Activated naive CD4-positive, alpha-beta T cell treated with anti-CD3 and anti-CD28 coated beads, Interleukin-2, amount 50 U/mL, for 24 hours (primary cell): ENCODE data around the gene ALDH3A1.

Experiments
- H3K27ac Mint-ChIP-seq: one replicate; pipeline ENCODE4 v1.8.0; 2021; ENCODE audit warnings: mild to moderate bottlenecking, mixed read lengths
- H3K27me3 Mint-ChIP-seq: one replicate; pipeline ENCODE4 v1.8.0; 2021; ENCODE audit warnings: mixed read lengths
- H3K36me3 Mint-ChIP-seq: one replicate; pipeline ENCODE4 v1.8.0; 2021; ENCODE audit warnings: mixed read lengths
- H3K4me1 Mint-ChIP-seq: one replicate; pipeline ENCODE4 v1.8.0; 2021; ENCODE audit warnings: mixed read lengths
- H3K4me3 Mint-ChIP-seq: one replicate; pipeline ENCODE4 v1.8.0; 2021; ENCODE audit warnings: mild to moderate bottlenecking, mixed read lengths
- H3K9me3 Mint-ChIP-seq: one replicate; pipeline ENCODE4 v1.8.0; 2021; ENCODE audit warnings: mixed read lengths

The ALDH3A1 gene

DNA sequence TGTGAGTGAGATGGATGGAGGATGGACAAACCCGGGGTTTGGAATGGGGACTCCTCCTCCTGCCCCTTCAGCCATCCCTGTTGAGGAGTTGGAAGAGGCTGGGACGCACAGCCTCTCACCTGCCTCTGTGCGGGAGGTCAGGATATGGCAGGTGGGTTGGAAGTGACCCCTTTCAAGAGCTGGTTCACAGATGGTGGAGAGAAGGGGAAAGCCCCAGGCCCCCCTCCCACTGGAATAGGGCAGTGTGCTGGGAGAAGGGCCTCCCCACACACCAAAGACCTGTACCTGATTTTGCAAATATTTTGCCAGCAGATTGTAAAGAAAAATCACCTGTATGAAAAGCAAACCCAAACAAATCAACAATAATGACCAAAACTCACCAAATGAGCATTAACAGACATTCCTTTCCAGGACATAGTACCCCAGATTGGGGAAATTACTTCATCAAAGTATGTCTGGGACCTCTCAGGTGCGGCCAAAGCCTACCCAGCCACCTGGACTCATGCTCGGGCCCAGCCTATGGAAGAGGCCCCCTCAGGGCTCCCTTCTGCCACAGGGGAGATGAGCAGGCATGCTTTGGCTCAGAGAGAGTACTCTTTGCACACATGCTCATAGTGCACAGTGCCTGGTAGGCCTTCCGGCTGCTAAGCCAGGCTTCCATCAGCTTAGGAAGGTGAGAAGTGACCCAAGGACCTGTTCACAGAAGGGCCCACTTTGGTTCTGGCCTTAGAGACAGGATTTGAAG is 39.5 kb downstream of the ALDH3A1 start:
- Mint-ChIP-seq H3K27ac (no peak overlapping the region), H3K36me3 (no peaks in the 10 kb centered on the region), H3K4me1 (no peaks in the 10 kb centered on the region), H3K27me3 (no peaks in the 10 kb centered on the region), H3K9me3 (no peaks in the 10 kb centered on the region), H3K4me3 (no peak overlapping the region)

DNA sequence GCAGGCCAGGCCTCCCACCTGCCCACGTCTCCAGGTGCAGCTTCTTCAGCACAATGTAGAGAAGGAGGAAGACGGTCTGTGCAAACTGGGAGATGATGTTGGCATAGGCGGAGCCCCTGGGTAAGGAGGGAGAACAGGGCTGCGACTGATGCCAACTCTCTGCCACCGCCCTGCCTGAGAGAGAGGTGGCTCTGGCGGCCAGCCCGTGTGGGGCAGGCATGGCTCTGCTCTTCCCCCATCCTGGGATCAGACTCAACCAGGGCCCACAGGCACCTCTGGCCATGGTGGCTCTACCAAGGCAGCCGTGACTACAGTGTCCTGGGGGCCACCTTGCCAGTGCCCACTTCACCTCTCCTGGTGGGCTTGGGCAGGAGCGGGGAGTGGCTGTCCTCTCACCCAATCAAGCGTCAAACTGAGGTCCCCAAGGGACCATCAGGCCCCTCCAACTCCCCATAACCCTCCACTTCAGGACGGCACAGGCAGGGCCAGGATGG is 40.3 kb downstream of the ALDH3A1 start:
- Mint-ChIP-seq H3K27ac (no peak overlapping the region), H3K9me3 (no peaks in the 10 kb centered on the region), H3K4me3 (no peak overlapping the region), H3K36me3 (no peaks in the 10 kb centered on the region), H3K4me1 (no peaks in the 10 kb centered on the region), H3K27me3 (no peaks in the 10 kb centered on the region)

DNA sequence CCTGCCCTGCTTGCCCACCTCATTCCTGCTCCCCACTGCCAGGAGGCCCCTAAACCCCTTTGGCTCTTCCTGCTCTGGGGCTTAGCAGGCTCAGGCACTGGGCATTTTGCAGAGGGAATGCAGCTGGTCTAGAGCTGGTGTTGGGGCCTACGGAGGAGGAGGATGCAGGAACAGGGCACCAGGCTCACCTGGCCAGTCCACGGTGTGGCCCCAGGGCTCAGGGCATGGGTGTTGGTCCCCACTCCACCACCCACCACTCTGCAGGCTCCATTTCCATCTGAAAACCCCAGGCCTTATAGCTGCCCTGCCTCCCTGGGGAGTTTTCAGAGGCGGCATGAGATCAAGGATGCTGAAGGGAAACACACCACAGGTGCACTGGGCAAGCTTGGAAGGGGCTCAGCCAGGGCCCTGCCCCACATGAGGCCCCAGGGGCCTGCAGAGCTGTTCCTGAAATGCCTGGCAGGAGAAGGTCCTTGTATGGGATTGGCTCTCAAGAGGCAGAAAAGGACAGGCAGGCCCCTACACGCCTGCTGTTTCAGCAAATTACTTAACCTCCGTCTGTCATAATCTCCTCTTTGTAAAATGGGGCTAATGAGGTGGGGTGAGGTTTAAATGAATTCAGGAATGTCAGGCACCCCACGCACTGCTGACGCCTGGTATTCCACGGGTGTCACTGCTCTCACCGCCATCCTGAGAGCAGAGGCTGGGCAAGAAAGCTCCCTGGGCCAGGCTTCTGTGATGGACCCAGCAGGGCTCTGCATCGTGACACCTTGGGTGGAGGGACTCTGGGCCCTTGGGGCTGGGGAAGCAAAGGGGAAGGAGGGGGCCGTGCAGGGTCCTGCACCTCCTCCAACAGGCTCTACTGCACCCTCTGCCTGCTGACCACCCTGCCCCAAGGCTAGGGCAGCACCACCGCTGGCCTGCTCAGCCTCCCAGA is 41.0 kb downstream of the ALDH3A1 start:
- Mint-ChIP-seq H3K36me3 (no peaks in the 10 kb centered on the region), H3K27me3 (no peaks in the 10 kb centered on the region), H3K9me3 (no peaks in the 10 kb centered on the region), H3K27ac (no peak overlapping the region), H3K4me1 (no peaks in the 10 kb centered on the region), H3K4me3 (no peak overlapping the region)

DNA sequence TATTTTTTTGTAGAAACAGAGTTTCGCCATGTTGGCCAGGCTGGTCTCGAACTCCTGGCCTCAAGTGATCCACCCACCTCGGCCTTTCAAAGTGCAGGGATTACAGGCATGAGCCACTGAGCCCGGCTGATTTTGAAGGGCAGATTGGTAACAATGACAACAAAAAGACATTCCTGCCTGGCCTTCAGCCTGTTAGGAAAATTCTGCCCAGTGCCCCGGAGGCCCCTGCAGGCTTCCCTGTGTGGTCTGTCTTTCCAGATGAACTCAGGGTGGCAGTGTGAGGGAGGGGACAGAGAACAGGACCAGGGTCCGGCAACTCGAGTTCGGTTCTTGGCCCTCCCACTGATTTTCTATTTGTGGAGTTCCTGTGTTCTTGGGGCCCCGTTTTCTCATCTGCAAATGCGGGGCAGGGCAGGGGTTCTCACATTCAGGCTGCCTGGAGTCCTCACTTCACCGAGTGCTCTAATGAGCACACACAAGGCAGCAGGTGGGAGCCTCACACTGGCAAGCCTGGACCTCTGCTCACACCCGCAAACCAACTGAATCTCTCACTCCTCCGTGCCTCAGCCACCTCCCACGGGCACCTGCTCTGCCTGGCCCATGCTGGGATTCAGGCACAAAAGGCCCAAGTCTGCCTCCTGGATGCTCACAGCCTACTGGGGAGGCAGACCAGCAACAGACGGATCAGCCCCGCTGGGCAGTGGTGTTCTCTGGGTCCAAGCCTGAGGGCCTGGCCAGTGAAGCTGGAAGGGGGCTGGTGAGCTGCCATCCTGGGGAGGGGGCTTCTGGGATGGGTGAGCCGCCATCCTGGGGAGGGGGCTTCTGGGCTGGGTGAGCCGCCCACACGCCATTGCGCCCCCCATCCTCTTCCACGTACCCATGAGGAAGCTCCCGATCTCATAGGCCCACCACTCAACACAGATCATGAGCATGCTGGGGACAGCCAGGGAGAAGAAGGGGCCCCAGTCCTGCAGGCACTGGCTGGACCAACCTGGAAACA is 42.0 kb downstream of the ALDH3A1 start:
- no peaks in the 10 kb centered on the region for H3K36me3 Mint-ChIP-seq
- H3K27me3 Mint-ChIP-seq, result no peaks in the 10 kb centered on the region
- no peak overlapping the region for H3K4me3 Mint-ChIP-seq
- no peaks in the 10 kb centered on the region for H3K4me1 Mint-ChIP-seq
- H3K27ac Mint-ChIP-seq, result no peak overlapping the region
- no peaks in the 10 kb centered on the region for H3K9me3 Mint-ChIP-seq

DNA sequence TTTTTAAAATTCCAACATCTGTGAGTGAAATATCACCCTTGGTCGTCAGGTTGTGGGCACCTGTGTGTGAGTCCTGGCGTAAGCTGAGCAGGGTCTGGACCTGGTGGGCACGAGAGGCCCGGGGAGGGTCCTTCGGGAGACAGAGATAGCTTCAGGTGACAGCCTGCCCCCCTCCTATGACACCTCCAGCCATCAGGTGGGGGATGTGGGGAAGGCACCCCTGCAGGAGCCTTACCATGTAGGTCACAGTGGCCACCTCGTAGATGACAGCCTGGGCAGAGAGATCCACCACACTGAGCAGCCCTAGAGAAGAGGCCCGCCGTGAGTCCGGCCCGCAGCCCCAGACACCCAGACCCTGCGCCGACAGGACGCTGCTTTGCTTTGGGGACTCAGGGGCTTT is 42.9 kb downstream of the ALDH3A1 start:
- Mint-ChIP-seq H3K27me3 (no peaks in the 10 kb centered on the region), H3K4me3 (no peak overlapping the region), H3K4me1 (no peaks in the 10 kb centered on the region), H3K9me3 (no peaks in the 10 kb centered on the region), H3K27ac (no peak overlapping the region), H3K36me3 (no peaks in the 10 kb centered on the region)

DNA sequence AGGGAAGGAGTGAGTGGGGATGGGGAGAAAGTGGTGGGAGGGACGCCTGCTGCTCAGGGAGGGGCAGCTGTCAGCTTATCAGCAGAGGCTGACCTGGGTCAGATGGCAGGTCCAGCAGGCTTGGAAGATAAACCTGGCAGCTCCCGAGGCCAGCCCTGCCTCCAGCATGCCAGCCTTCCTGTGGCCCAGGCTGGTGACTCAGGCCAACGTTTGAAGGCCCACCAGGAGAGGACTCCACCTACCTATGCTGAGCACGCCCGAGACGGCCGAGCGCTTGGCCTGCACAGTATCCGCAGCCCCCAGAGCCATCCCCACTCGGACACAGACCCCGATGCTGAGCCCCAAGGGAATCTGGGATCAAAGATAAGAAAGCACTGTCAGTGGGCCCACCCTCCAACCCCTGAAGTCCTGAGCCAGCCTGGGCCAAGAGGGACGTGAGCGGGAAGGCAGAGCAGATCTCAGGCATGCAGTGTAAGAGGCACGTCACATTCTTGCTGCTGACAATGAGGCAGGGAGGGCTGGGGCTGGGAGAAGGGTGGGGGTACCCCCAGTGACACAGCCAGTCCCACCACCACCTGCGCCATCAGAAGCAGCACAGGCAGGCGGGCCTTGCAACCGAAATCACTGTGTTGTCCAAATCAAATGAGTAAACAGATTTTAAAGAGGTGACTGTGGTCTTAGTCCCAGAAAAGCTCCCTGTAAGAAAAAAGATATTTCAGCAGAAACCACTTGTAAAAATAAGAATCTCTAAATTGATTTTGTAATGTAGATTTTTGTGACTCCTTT is 44.1 kb downstream of the ALDH3A1 start:
- Mint-ChIP-seq H3K4me3 (no peak overlapping the region), H3K27ac (no peak overlapping the region), H3K36me3 (no peaks in the 10 kb centered on the region), H3K27me3 (no peaks in the 10 kb centered on the region), H3K9me3 (no peaks in the 10 kb centered on the region), H3K4me1 (no peaks in the 10 kb centered on the region)

DNA sequence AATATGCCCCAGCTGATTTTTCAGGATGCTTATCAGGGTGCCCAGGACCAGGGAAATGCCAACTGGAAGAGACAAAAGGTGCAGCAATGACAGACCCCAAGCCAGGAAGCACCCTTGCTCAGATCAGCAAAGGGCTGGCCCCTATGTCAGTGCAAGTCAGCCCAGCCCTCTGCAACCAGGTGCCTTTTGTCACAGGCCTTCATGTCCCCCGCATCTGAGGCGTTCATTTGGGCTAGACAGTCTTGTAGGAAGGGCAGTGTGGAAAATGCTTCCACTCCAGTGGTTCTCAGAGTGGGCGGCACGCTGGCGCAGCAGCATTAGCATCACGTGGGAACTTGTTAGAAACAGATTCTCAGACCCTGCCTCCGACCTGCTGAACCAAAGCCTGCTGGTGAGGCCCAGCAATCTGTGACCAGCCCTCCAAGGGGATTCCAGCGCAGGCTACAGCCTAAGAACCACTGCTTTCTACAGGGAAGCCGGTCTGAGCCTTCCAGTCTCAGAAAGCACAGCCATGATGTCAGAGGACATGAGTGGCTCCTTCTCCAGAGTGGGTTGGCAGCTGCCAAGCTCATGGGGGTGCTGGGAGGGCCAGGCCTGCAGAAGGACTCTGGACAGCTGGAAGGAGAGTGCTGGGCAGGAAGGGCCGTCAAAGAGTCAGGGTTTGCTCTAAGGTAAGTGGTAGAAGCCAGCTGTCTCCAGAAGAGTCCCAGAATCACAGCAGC is 44.8 kb downstream of the ALDH3A1 start:
- Mint-ChIP-seq H3K4me3 (no peak overlapping the region), H3K27ac (no peak overlapping the region)

DNA sequence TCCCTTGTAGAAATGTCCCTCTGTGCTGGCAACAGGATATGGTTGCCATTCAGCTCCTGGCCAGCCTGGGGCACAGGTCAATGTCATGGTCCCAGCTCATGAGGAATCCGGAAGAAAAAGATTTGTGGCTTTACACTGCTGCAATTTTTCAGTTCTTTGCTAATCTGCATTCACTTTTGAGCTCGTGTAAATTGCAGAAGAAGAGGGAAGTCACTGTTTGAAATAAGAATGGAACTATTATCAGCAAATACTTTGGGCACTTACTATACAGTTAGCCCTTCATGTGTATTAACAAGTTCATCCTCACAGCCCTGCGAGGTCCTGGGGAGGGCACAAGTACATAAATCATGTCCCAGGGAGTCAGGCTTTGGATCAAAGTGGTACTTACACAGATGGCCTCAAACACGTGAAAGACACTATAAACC is 45.9 kb downstream of the ALDH3A1 start:
- Mint-ChIP-seq H3K27ac (no peak overlapping the region), H3K36me3 (no peaks in the 10 kb centered on the region), H3K4me3 (no peak overlapping the region), H3K27me3 (no peaks in the 10 kb centered on the region), H3K4me1 (no peaks in the 10 kb centered on the region), H3K9me3 (no peaks in the 10 kb centered on the region)

More for the DNA sequence above, 44.8 kb downstream of the ALDH3A1 start:
- no peaks in the 10 kb centered on the region for H3K27me3 Mint-ChIP-seq
- H3K9me3 Mint-ChIP-seq, result no peaks in the 10 kb centered on the region
- H3K4me1 Mint-ChIP-seq, result no peaks in the 10 kb centered on the region
- H3K36me3 Mint-ChIP-seq, result no peaks in the 10 kb centered on the region
